CD4-positive, alpha-beta T cell treated with Interleukin-6 for 4 hours (primary cell): Measurements from ENCODE around the gene AADACL2.
"Not testable (repeated sequence)": the region's sequence is repeated elsewhere in the genome, so short reads cannot be mapped to it uniquely, and the experiment has no call there.

Experiments
- DNase-seq: peaks from one replicate; pipeline ENCODE4 v3.0.0-alpha.2; 2020; ENCODE audit warnings: mixed read lengths

The AADACL2 gene

GRCh38 chr3:151768393-151768930 is 34.7 kb downstream of the AADACL2 start:
- no peak for DNase-seq

GRCh38 chr3:151769175-151769574 is 35.4 kb downstream of the AADACL2 start:
- no peak for DNase-seq

- DNase-seq, result no peak
These were observed 37.2 kb downstream of the AADACL2 start for GRCh38 chr3:151770956-151771355.

DNA sequence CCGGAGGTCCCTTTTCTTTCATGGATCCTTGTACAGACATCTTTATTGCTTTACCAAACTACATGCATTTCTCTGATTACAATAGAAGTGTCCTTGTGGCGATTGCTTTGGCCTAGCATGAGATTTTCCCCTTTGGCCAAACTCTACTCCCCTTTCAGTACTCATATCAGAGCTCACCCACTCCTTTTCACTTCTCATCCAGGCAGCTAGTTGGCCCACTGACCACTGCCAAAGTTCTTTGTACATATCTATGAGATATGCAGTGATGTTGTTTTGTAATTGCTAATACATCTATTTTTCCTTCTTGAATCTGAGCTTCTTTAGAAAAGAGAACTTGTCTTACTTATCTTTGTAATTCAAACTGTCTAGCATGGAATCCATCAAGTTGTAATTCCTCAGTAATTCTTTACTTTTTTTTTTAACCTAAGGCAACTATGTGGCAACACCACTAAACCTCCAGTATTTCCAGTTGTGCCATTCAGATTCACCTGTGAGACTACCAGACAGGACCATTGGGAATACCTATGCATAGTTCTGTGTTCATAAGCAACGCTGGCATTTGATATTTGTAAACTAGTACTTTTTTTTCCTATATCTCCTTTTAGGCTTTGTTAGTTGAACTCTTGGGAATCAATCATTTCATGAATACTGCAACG is 39.2 kb downstream of the AADACL2 start:
- DNase-seq, result no peak

GRCh38 chr3:151774235-151774634 is 40.5 kb downstream of the AADACL2 start:
- DNase-seq, result no peak

GRCh38 chr3:151774910-151775309 is 41.2 kb downstream of the AADACL2 start:
- no peak for DNase-seq

DNA sequence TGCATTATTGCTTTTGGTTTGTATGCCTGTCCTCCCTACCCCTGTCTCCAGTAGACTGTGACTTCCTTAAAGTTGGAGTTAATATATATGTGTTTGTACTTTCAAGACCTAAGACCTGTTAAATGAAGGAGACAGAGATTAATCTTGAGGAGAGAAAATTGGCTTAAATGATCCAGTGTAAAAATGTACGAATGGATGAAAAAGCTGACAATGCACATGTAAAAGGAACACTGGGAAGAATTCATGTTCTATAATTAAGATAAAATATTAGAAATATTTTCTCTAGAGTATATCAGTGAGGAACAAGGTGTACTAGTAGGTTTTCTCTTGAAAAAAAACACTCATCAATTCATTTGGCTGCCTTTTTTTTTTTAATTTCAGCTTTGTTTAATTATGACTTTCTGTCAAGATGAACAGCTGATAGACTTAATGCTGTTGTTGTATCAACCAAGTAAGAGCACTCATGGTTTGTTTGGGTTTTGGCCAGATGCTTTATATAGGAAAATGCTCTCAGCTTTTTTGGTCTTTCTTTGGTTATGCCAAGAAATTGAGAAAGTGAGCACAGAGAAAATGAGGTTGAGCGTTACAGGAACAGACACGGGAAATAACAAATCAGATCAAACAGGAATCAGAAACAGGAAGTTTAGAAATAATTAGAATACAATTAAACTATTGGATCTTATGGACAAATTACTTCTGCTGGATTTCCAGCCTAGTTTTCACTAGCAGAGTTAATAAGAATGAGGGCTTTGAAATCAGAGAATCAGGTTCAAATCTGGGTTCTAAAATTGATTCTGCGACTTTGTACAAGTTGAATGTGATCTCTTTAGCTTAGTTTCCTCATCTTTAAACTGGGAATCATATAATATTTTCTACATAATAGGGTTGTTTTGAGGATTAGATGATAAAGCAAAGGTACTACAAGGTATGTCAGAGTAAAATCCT is 41.9 kb downstream of the AADACL2 start:
- no peak for DNase-seq

- no peak for DNase-seq
These were observed 42.6 kb downstream of the AADACL2 start for GRCh38 chr3:151776259-151776740.

GRCh38 chr3:151777880-151778279 is 44.2 kb downstream of the AADACL2 start:
- DNase-seq, result no peak

GRCh38 chr3:151787626-151788025 is 53.9 kb downstream of the AADACL2 start:
- DNase-seq, result no peak

- DNase-seq, result no peak
These were observed 54.7 kb downstream of the AADACL2 start for GRCh38 chr3:151788401-151788800.

DNA sequence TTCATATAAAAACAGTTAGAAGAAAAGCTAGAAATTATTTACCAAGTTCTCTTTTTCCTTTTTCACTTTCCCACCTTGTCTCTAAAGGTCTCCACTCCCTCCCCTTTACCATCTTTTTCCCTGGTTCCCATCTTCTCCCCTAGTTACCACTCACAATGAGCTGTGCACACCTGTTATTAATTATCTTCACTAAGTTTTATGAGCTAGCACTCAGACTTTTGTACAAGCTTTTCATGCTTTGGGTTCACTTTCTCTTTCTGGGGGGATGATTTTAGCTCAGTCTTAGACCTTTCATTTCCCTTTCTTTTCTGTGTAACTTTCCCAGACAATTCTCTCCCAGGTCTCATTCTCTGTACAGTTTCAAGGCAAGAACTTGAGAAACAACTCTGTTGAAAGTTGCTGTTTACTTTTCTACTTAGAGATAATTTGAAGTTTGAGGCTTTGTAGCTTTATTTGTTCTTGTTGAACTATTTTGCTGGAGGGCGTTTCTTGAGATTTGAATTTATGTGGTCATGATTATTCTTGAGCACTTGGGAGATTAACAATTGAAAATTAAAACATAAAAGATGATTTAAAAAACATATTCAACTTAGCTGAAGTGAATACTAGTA is 56.2 kb downstream of the AADACL2 start:
- DNase-seq, result no peak

DNA sequence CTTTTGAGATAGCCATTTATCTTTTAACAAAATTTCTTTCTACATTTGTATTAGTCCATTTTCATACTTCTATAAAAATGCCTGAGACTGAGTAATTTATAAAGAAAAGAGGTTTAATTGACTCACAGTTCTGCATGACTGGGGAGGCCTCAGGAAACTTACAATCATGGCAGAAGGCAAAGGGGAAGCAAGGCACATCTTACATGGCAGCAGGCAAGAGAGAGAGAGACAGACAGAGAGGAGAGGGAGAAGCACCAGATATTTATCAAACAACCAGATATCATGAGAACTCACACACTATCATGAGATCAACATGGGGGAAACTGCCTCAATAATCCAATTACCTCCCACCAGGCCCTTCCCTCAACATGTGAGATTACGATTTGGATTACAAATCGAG is 57.0 kb downstream of the AADACL2 start:
- not testable (repeated sequence) for DNase-seq

DNA sequence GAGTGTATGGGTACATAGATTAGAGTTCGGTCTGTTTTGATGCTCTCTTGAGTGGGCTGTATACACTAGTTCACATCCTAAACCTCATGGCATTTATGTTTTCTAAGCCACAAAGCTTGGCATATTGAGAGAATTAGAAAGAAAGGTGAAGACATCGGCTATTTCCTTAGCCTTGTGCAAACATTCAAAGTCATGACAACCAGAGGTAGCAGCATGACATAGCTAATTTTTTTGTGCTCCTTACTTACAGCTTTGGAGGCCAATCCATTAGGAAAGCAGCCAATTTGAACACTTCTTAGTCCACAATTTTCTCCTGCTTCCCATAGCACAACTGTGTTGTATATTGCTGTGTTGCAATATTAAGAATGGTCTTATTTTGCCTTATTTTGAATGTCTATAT is 58.7 kb downstream of the AADACL2 start:
- no peak for DNase-seq

DNA sequence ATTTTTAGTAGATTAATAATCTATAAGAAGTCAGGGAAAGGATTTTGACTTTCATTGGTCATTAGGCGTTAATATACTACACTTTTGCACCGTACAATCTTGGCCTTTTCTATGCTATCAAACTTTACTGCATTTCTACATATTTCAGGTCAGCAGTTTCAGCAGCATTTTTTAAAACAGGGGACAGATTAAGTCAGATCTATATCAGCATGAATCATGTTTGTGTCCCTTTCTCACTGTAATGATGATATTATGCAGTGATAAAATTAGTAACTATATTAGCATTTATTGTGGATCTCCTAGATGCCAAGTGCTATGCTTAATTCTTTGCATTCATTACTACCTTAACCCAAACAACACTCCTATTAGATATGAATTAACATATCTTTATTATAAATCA is 59.9 kb downstream of the AADACL2 start:
- no peak for DNase-seq

DNA sequence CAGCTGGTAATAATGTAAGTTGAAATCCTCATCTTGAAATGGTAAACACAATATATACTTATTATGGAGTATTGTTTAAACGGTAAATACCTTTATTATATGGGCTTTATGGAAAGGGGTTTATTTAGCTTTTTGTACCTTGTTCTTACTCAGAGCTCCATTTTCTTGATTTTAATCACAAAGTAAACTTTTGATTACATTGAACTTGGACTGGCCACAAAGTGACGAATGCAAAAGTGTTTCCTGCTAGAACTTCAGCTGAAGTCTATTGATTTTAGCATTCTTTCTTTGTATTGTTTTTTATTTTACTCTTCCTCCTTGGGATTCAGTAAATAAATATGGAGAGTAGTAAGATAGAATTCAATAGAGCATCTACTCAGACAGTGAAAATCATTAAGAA is 60.4 kb downstream of the AADACL2 start:
- DNase-seq, result no peak

GRCh38 chr3:151795276-151795675 is 61.5 kb downstream of the AADACL2 start:
- no peak for DNase-seq

DNA sequence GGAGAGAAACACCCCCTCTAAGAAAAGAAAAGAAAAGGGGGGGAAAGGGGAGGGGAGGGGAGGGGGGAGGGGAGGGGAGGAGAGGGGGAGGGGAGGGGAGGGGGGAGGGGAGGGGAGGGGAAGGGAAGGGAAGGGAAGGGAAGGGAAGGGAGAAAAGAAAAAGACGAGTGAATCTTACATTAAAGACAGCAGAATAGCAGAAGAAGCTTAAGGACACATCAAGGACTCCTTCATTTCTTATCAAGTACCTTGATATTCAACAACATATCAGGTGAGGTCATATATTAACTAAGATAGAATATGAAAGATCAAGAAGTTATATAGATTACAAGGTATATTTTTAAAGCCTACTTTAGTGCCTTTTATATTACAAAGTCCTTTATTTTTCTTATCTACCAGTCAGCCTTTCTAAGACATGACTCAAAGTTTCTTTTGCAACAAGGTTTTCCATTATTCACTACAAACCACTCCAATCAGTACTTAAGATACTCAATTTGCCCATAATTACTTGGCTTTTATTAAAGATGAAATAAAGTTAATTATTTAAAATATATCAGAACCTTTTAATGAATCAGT is 62.5 kb downstream of the AADACL2 start:
- no peak for DNase-seq

DNA sequence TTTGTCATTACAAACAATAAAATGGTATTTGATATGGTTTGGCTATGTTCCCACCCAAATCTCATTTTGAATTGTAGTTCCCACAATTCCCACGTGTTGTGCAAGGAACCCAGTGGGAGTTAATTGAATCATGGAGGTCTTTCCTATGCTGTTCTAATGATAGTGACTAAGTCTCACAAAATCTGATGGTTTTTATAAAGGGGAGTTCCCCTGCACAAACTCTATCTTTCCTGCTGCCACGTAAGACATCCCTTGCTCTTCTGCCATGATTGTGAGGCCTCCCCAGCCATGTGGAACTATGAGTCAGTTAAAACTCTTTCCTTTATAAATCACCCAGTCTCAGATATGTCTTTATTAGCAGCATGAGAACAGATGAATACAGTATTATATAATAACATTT is 64.7 kb downstream of the AADACL2 start:
- no peak for DNase-seq

GRCh38 chr3:151800431-151800830 is 66.7 kb downstream of the AADACL2 start:
- DNase-seq, result no peak

DNA sequence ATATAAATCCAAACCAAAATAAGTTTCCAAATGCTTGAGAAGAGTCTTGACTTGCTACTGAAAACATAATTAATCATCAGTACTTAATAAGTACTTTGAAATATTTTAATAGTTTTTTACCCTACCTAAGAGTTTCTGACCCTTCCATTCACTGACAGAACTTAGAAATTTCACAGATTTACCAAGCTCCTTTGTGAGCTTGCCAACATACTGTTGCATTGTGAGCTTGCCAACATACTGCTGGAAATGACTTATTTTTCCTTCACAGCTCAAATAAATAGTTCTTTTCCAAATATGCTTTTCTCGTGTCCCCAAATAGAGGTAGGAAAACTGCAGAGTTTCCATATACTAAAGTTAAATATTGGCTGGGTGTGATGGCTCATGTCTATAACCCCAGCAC is 70.5 kb downstream of the AADACL2 start:
- DNase-seq, result no peak

- DNase-seq, result no peak
These were observed 73.1 kb downstream of the AADACL2 start for GRCh38 chr3:151806838-151807237.
